CD4-positive, alpha-beta T cell treated with Interleukin-4 for 4 hours (primary cell): ENCODE measurements around the gene ANGEL1.

Source experiments
- DNase-seq: peaks from one replicate; pipeline ENCODE4 v3.0.0-alpha.2; 2020

The ANGEL1 gene

GRCh38 chr14:76778546-76779215, 34.0 kb downstream of the ANGEL1 start:
- DNase-seq, result no peak

- no peak for DNase-seq
Measured at GRCh38 chr14:76777721-76778120, 35.0 kb downstream of the ANGEL1 start.

- no peak for DNase-seq
Measured at GRCh38 chr14:76776428-76777251, 36.0 kb downstream of the ANGEL1 start.

- DNase-seq, result no peak
Measured at GRCh38 chr14:76775695-76776427, 36.8 kb downstream of the ANGEL1 start.

GRCh38 chr14:76774821-76775694, 37.6 kb downstream of the ANGEL1 start:
- no peak for DNase-seq

DNA sequence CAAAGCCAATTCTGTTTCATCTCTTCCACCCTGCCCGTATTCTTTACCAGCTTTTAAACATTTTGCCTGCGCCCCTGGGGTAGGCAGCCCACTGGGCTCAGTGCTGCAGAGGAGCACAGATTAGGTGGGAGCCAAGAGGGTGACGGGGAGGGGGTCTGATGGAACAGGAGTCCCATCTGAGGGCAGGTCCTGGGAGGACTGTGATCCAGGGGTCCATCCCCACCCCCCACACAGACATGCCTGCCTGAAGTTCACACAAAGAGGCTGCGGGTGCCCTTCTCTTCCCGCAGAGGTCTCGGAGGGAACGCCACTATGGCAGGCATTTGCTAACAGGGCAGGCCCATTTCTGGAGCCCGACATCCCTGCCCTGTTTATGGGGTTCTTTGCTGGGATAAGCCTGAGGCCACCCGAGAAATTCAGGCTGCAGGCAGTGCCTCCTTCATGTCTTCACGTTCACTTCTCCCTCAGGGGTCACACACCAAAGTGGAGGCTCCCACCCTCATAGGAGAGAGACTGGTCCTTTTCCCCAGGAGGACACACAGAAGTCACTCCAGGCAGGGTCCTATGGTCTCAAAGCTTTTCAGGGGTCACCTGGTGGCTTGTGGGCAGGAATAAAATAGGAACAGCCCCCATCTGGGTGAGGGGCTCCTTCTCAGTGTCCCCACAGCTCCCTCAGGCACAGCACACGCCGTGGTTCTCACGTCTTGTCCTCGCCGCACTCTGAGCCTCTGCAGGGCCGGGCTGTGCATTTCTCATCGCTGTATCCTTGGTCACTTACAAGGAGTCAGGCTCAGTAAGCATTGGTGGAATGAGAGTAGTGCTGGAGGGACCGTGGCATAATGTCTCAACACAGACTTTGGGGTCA, 38.5 kb downstream of the ANGEL1 start:
- DNase-seq, result no peak

GRCh38 chr14:76773188-76773885, 39.3 kb downstream of the ANGEL1 start:
- peak; percentile 23 for DNase-seq

- DNase-seq, result no peak
Measured at GRCh38 chr14:76772300-76773187, 40.1 kb downstream of the ANGEL1 start.

DNA sequence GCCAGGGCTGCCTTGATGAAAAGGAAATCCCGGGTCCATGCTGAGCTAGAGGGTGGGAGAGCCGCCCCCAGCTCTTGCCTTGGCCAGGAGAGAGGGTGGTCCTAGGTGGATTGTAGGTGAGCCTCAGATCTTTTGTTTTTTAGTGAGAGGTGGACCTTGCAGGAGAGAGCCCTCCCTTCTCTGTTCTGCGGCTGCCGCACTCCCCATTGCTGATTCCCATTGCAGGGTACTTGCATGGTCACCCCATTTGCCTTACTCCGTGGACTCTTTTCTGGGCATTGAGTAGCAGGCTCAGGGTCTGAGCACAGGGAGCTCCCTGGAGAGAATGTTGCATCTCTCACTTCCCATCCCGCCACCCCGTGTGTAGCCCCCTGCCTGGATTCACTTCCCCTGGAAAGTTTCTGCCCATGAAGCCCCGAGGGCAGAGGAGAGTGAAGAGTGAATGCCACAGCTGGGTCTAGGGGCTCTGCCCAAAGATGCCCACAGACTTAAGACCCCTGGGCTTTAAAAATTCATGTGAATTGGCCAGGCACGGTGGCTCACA, 41.2 kb downstream of the ANGEL1 start:
- DNase-seq, result no peak

- no peak for DNase-seq
Measured at GRCh38 chr14:76770521-76771436, 41.9 kb downstream of the ANGEL1 start.

DNA sequence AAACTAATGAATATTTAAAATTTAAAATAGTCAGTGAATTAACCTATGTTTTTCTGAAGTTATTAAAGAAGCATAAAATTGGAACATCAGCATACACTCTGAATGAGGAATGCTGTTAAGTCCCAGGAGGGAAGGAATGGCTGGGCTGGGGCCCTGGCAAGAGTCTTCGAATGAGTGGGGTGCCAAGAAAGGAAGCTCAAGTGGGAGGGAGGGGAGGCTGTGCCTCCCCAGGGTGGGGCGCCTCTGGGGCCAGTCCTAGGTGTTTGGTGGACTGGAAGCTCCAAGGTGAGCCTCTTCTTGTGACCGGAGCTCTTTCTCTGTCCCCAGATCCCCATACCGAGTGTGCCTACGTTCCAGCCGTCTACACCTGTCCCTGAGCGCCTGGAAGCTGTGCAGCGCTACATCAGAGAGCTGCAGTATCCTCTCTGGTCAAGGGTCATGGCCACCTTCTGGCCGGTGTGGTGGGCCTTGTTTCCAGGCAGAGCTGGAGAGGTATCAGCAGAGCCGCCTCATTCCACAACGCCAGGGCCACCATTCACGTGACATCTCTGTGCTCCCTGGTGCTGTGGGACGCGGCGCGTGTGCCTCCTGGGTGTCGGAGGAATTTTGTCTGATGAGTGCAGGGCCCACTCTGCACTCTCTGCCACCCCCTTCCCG, 42.9 kb downstream of the ANGEL1 start:
- DNase-seq, result no peak

- DNase-seq, result no peak
Measured at GRCh38 chr14:76768671-76769500, 43.8 kb downstream of the ANGEL1 start.

GRCh38 chr14:76767681-76768656, 44.7 kb downstream of the ANGEL1 start:
- peak; percentile 89 for DNase-seq

- DNase-seq, result no peak
Measured at GRCh38 chr14:76765461-76765931, 47.2 kb downstream of the ANGEL1 start.
